A549 (cell line): ENCODE data around the gene ATF1. TPM values are rescaled to one million over a fixed set of nuclear protein-coding genes. Genes with fewer than 3 reads are reported as not detected.
A peak's percentile ranks its signal among the peaks of the same experiment; 100 is the strongest.

ENCODE experiments used
- ATAC-seq, 2 experiments: fragments of 200-7000 bp in 1 of 2; fragments of >200 bp in 1 of 2; cut with Nextera tagmentation in 1 of 2; cut with Tn5 transposase in 1 of 2; 3 replicates each; pipeline versions ENCODE4 v1.8.0 to v1.9.1; 2018 to 2020; ENCODE audit warnings: mild to moderate bottlenecking in 1 of 2, moderate library complexity in 1 of 2
- CTCF ChIA-PET: fragments of 300-600 bp; sonication (Branson Sonifier 250); formaldehyde crosslinking; extraction: SDS; loops from one replicate; lab custom pipeline; 2021; ENCODE audit warnings: antibody characterized with exemption, inconsistent platforms; lab: Yijun Ruan, JAX
- POLR2A ChIA-PET: fragments of 350-600 bp; formaldehyde crosslinking; extraction: SDS; loops from one replicate; lab custom pipeline; 2021; ENCODE audit warnings: antibody characterized with exemption, inconsistent platforms; lab: Yijun Ruan, JAX
- DNase-seq, 2 experiments: peaks; one replicate each; pipeline versions ENCODE4 v3.0.0 to v3.0.0-alpha.2; 2011 to 2016; ENCODE audit warnings: low read depth in 1 of 2, low spot score in 1 of 2
- FAIRE-seq: peaks from 2 replicates; lab custom pipeline; 2011; peaks lifted over from hg19 to GRCh38; lab: Jason Lieb, UNC
- H3K27ac ChIP-seq, 2 experiments: fragments of >200 bp; sonication (Bioruptor Twin); formaldehyde crosslinking; 3 replicates each; pipeline ENCODE4 v1.5.1; 2016 to 2017
- H3K4me1 ChIP-seq: fragments of >200 bp; sonication (Bioruptor Twin); formaldehyde crosslinking; 3 replicates; pipeline ENCODE4 v1.6.1; 2016
- H3K4me2 ChIP-seq: fragments of >200 bp; sonication (Bioruptor Twin); formaldehyde crosslinking; 3 replicates; pipeline ENCODE4 v1.6.1; 2016
- H3K4me3 ChIP-seq: fragments of >200 bp; sonication (Bioruptor Twin); formaldehyde crosslinking; 3 replicates; pipeline ENCODE4 v1.5.1; 2016
- H3K9me3 ChIP-seq: fragments of >200 bp; sonication (Bioruptor Twin); formaldehyde crosslinking; 3 replicates; pipeline ENCODE4 v1.6.1; 2016
- ATOH8 ChIP-seq: fragments of 250-450 bp; sonication (Bioruptor Pico); IDR thresholded peaks from 2 replicates; pipeline ENCODE4 v1.5.0; 2020; ENCODE audit warnings: low read depth, mild to moderate bottlenecking, moderate library complexity
- BHLHE40 ChIP-seq: IDR thresholded peaks from 2 replicates; pipeline ENCODE4 v1.6.1; 2012; ENCODE audit warnings: low read depth, low read length, inconsistent platforms
- CEBPB ChIP-seq, 2 experiments: fragments of >200 bp in 1 of 2; sonication (Bioruptor Twin) in 1 of 2; formaldehyde crosslinking in 1 of 2; IDR thresholded peaks; 2 replicates each; pipeline ENCODE4 v1.6.1; 2012 to 2016
- CHD2 ChIP-seq: fragments of 150-350 bp; IDR thresholded peaks from 2 replicates; pipeline ENCODE4 v1.6.1; 2014; ENCODE audit warnings: low read length; ENCODE audit not compliant: partially characterized antibody
- CHD4 ChIP-seq: fragments of 200-600 bp; sonication (generic); IDR thresholded peaks from 2 replicates; pipeline ENCODE4 v1.6.1; 2016; ENCODE audit warnings: antibody characterized with exemption, mild to moderate bottlenecking, borderline replicate concordance
- CTCF ChIP-seq: fragments of >200 bp; sonication (Bioruptor Twin); formaldehyde crosslinking; IDR thresholded peaks from 3 replicates; pipeline ENCODE4 v1.5.1; 2016
- EHMT2 ChIP-seq: fragments of 200-600 bp; sonication (generic); IDR thresholded peaks from 2 replicates; pipeline ENCODE4 v1.6.1; 2016; ENCODE audit warnings: antibody characterized with exemption, low read depth, mild to moderate bottlenecking, moderate library complexity
- EP300 ChIP-seq, 2 experiments: fragments of >200 bp; sonication (Bioruptor Twin); formaldehyde crosslinking; IDR thresholded peaks; 2 replicates in 1 of 2; 3 replicates in 1 of 2; pipeline ENCODE4 v1.6.1; 2016 to 2017
- ESRRA ChIP-seq: fragments of 150-350 bp; IDR thresholded peaks from 2 replicates; pipeline ENCODE4 v1.6.1; 2014; ENCODE audit warnings: mild to moderate bottlenecking, low read length, borderline replicate concordance
- FOSB ChIP-seq: fragments of 250-450 bp; sonication (Bioruptor Pico); IDR thresholded peaks from 2 replicates; pipeline ENCODE4 v1.5.0; 2020; ENCODE audit warnings: mild to moderate bottlenecking, moderate library complexity
- HEYL ChIP-seq: fragments of 250-450 bp; sonication (Bioruptor Pico); IDR thresholded peaks from 2 replicates; pipeline ENCODE4 v1.8.0; 2021; ENCODE audit warnings: mild to moderate bottlenecking, moderate library complexity
- HMGXB4 ChIP-seq: fragments of 250-450 bp; sonication (Bioruptor Pico); IDR thresholded peaks from 2 replicates; pipeline ENCODE4 v1.5.0; 2021; ENCODE audit warnings: mild to moderate bottlenecking, moderate library complexity, borderline replicate concordance
- HOXA7 ChIP-seq: fragments of 250-450 bp; sonication (Bioruptor Pico); IDR thresholded peaks from 2 replicates; pipeline ENCODE4 v1.5.0; 2020; ENCODE audit warnings: mild to moderate bottlenecking, moderate library complexity
- JUN ChIP-seq, 2 experiments: fragments of >200 bp; sonication (Bioruptor Twin); formaldehyde crosslinking; IDR thresholded peaks; 2 replicates in 1 of 2; 3 replicates in 1 of 2; pipeline ENCODE4 v1.6.1; 2016 to 2017
- KDM1A ChIP-seq: fragments of 200-600 bp; sonication (generic); IDR thresholded peaks from 2 replicates; pipeline ENCODE4 v1.6.1; 2016; ENCODE audit warnings: low read depth, mild to moderate bottlenecking
- MAX ChIP-seq: IDR thresholded peaks from 2 replicates; pipeline ENCODE4 v1.6.1; 2012
- MAZ ChIP-seq: fragments of 150-350 bp; IDR thresholded peaks from 2 replicates; pipeline ENCODE4 v1.6.1; 2014; ENCODE audit warnings: antibody characterized with exemption, low read depth, low read length, borderline replicate concordance
- MYC ChIP-seq: IDR thresholded peaks from 2 replicates; pipeline ENCODE4 v1.6.1; 2012; ENCODE audit warnings: mild to moderate bottlenecking, inconsistent platforms, low read length, improper control_type of control experiment, borderline replicate concordance
- NPAS2 ChIP-seq: fragments of 250-450 bp; sonication (Bioruptor Pico); IDR thresholded peaks from 2 replicates; pipeline ENCODE4 v1.8.0; 2022; ENCODE audit warnings: mild to moderate bottlenecking, moderate library complexity, borderline replicate concordance
- NR3C1 ChIP-seq: fragments of >200 bp; sonication (Bioruptor Twin); formaldehyde crosslinking; IDR thresholded peaks from 3 replicates; pipeline ENCODE4 v1.6.1; 2017
- PBX3 ChIP-seq: IDR thresholded peaks from 2 replicates; pipeline ENCODE4 v1.6.1; 2012
- PHF8 ChIP-seq: fragments of 200-600 bp; sonication (generic); IDR thresholded peaks from 2 replicates; pipeline ENCODE4 v1.6.1; 2016; ENCODE audit warnings: low read depth, mild to moderate bottlenecking, antibody characterized with exemption, moderate library complexity, borderline replicate concordance
- POLR2A ChIP-seq: IDR thresholded peaks from 2 replicates; pipeline ENCODE4 v1.6.1; 2012; ENCODE audit warnings: mild to moderate bottlenecking, low read length
- RAD21 ChIP-seq, 2 experiments: fragments of >200 bp in 1 of 2; sonication (Bioruptor Twin) in 1 of 2; formaldehyde crosslinking in 1 of 2; IDR thresholded peaks in 1 of 2; conservative IDR thresholded peaks in 1 of 2; 2 replicates in 1 of 2; 3 replicates in 1 of 2; pipeline ENCODE4 v1.6.1; 2012 to 2018; ENCODE audit warnings: inconsistent platforms in 1 of 2
- RCOR1 ChIP-seq: fragments of 150-350 bp; IDR thresholded peaks from 2 replicates; pipeline ENCODE4 v1.6.1; 2014; ENCODE audit warnings: antibody characterized with exemption, low read length, low read depth
- REST ChIP-seq: fragments of 200-600 bp; sonication (generic); IDR thresholded peaks from 2 replicates; pipeline ENCODE4 v1.6.1; 2016; ENCODE audit warnings: antibody characterized with exemption, mild to moderate bottlenecking, moderate library complexity
- SMC3 ChIP-seq: fragments of >200 bp; sonication (Bioruptor Twin); formaldehyde crosslinking; IDR thresholded peaks from 3 replicates; pipeline ENCODE4 v1.6.1; 2018; ENCODE audit warnings: inconsistent platforms
- TFCP2L1 ChIP-seq: fragments of 250-450 bp; sonication (Bioruptor Pico); IDR thresholded peaks from 2 replicates; pipeline ENCODE4 v1.5.0; 2021; ENCODE audit warnings: mild to moderate bottlenecking
- TP53 ChIP-seq: fragments of 250-450 bp; sonication (Bioruptor Pico); IDR thresholded peaks from 2 replicates; pipeline ENCODE4 v1.5.0; 2021; ENCODE audit warnings: mild to moderate bottlenecking, moderate library complexity
- ZNF302 ChIP-seq: fragments of 250-450 bp; sonication (Bioruptor Pico); IDR thresholded peaks from 2 replicates; pipeline ENCODE4 v1.9.0; 2021; ENCODE audit warnings: inconsistent platforms, mild to moderate bottlenecking, moderate library complexity
- WGBS: methylation state at CpG from one replicate; pipeline ENCODE4 v1.1.6; 2017; ENCODE audit errors: missing lambda C conversion rate; 5-methylcytosine and 5-hydroxymethylcytosine counted together
- polyA plus RNA-seq, 4 experiments: library from polyadenylated mRNA; depleted of rRNA in 3 of 4; stranded (reverse); fragments of >200 nt; fragmentation: RNase III in 1 of 4; extraction: RNeasy Plus Mini Kit Qiagen cat#74134 plus additional on column Dnase treatment in 1 of 4; gene quantifications; 2 replicates in 3 of 4; 3 replicates in 1 of 4; pipeline ENCODE4 v1.2.3, GENCODE V29; 2011 to 2017

The ATF1 gene
- polyA plus RNA-seq, 2 of the 4 experiments (the other 2 are of a cell fraction): 34.2 to 77.1 TPM

GRCh38 chr12:50765095-50765911, 1.4 kb downstream of the ATF1 start:
- Histone ChIP-seq H3K4me2 (peak overlapping the region; percentile 97), H3K4me1 (peaks cover 30% of the 10 kb centered on the region), H3K27ac (peak overlapping the region; percentile 96 to 100), H3K9me3 (no peaks in the 10 kb centered on the region), H3K4me3 (peak overlapping the region; percentile 94)
- POLR2A ChIA-PET: interaction anchor here (0.6 to 2.6 kb wide), 8 partner anchors 20 to 1024 kb away, joined by 3 to 14 read pairs (median 6); partner anchors contain the start of genes CSRNP2, SLC11A2 and TMBIM6
- CTCF ChIA-PET: interaction anchor here (0.8 to 6.0 kb wide), 50 partner anchors 9 to 654 kb away, joined by 3 to 109 read pairs (median 4); partner anchors contain the start of genes DIP2B and SLC11A2
- WGBS: 15% methylated on average over 13 of the region's 13 CpGs
- ATAC-seq (peak; percentile 54 to 71; a peak in 5 of 6 replicates), FAIRE-seq (peak; percentile 28), DNase-seq (peak; percentile 80 to 85)
- TF ChIP-seq ESRRA (no peak), MAZ (no peak), JUN (IDR thresholded peaks at IDR 0.05) (no peak; a peak in 1 of 5 replicates), HEYL (CRISPR knock-in tag) (no peak), ZNF302 (CRISPR knock-in tag) (no peak), NR3C1 (no peak), EHMT2 (no peak), RAD21 (conservative IDR thresholded peaks at IDR 0.05 in 1 of 2, IDR thresholded peaks at IDR 0.05 in 1 of 2) (peak; percentile 79 to 84), RCOR1 (no peak), HMGXB4 (CRISPR knock-in tag) (no peak), CEBPB (IDR thresholded peaks at IDR 0.05) (peak in 1 of 2 experiments; percentile 64; a peak in 2 of 4 replicates), HOXA7 (CRISPR knock-in tag) (no peak), TFCP2L1 (CRISPR knock-in tag) (no peak), ATOH8 (CRISPR knock-in tag) (no peak), SMC3 (peak; percentile 76), CTCF (peak; percentile 84), KDM1A (no peak), CHD4 (no peak), MYC (no peak), FOSB (no peak), PHF8 (no peak), PBX3 (no peak), EP300 (IDR thresholded peaks at IDR 0.05) (no peak), BHLHE40 (no peak), CHD2 (no peak), POLR2A (no peak), REST (no peak), MAX (no peak), TP53 (no peak), NPAS2 (CRISPR knock-in tag) (no peak)
